HCT116 (cell line): ENCODE measurements around the gene GALNS. TPM values are rescaled to one million over a fixed set of nuclear protein-coding genes. Genes with fewer than 3 reads are reported as not detected.

Source experiments
- ATAC-seq: fragments of 200-7000 bp; cut with Tn5 transposase; 2 replicates; pipeline ENCODE4 v1.9.1; 2020; ENCODE audit warnings: mild to moderate bottlenecking, moderate library complexity
- BruUV-seq: library from RNA; stranded (reverse); fragments of 400-500 nt; replicated peaks from 2 replicates; lab custom pipeline; 2021; lab: Mats Ljungman, UMichigan
- CTCF ChIA-PET: fragments of 300-600 bp; sonication (Branson Sonifier 250); formaldehyde crosslinking; loops from one replicate; lab custom pipeline; 2021; ENCODE audit warnings: antibody characterized with exemption; lab: Charles Lee
- POLR2A ChIA-PET: fragments of 300-600, 350-600 bp; sonication (Branson Sonifier 250); formaldehyde crosslinking; loops from one replicate; lab custom pipeline; 2021; ENCODE audit warnings: antibody characterized with exemption; lab: Charles Lee
- RAD21 ChIA-PET, 2 experiments: fragments of 300-600 bp; sonication (Branson Sonifier 250); formaldehyde crosslinking; loops; one replicate each; lab custom pipeline; 2023; ENCODE audit warnings: low total read pairs in 2 of 2; ENCODE audit not compliant: uncharacterized antibody in 2 of 2, unreplicated experiment in 2 of 2, low non-redundant PET in 1 of 2; lab: Charles Lee
- DNase-seq: peaks from one replicate; pipeline ENCODE4 v3.0.0-alpha.2; 2010; ENCODE audit warnings: low read depth, low spot score
- H2AFZ ChIP-seq: fragments of 200-600 bp; shearing (Covaris generic), sonication (generic); 2 replicates; pipeline ENCODE4 v1.6.1; 2017; ENCODE audit warnings: low read depth, mixed run types, mixed read lengths, antibody characterized with exemption, low read length; ENCODE audit not compliant: poor library complexity, severe bottlenecking
- H3K27ac ChIP-seq: 2 replicates; pipeline ENCODE4 v1.5.1; 2012; ENCODE audit warnings: low read depth, low read length
- H3K27me3 ChIP-seq: fragments of 200-600 bp; sonication (generic); 2 replicates; pipeline ENCODE4 v1.6.1; 2016; ENCODE audit warnings: mixed run types, low read length, mixed read lengths; ENCODE audit not compliant: insufficient read depth
- H3K36me3 ChIP-seq, 2 experiments: fragments of 200-500 bp in 1 of 2; fragments of 200-600 bp in 1 of 2; sonication (Bioruptor generic) in 1 of 2; sonication (generic) in 1 of 2; 2 replicates each; pipeline versions ENCODE4 v1.5.1 to v1.6.1; 2014 to 2016; ENCODE audit warnings: low read length in 2 of 2, inconsistent platforms in 1 of 2, mixed read lengths in 1 of 2, mixed run types in 1 of 2; ENCODE audit not compliant: insufficient read depth in 2 of 2, control insufficient read depth in 1 of 2
- H3K4me1 ChIP-seq, 2 experiments: fragments of 200-600 bp in 1 of 2; sonication (generic) in 1 of 2; 2 replicates each; pipeline versions ENCODE4 v1.5.1 to v1.6.1; 2012 to 2017; ENCODE audit warnings: low read length in 2 of 2, inconsistent platforms in 1 of 2, mild to moderate bottlenecking in 1 of 2, mixed read lengths in 1 of 2, mixed run types in 1 of 2, moderate library complexity in 1 of 2; ENCODE audit not compliant: insufficient read depth in 2 of 2, control insufficient read depth in 1 of 2
- H3K4me2 ChIP-seq: fragments of 200-600 bp; sonication (generic); 2 replicates; pipeline ENCODE4 v1.6.1; 2017; ENCODE audit warnings: mixed run types, low read length, mixed read lengths
- H3K4me3 ChIP-seq, 2 experiments: fragments of 200-600 bp in 1 of 2; sonication (generic) in 1 of 2; replicated peaks in 1 of 2; 2 replicates each; pipeline ENCODE4 v1.5.1; 2011 to 2016; ENCODE audit warnings: low read length in 2 of 2, control low read depth in 1 of 2, low read depth in 1 of 2, mild to moderate bottlenecking in 1 of 2, mixed read lengths in 1 of 2, mixed run types in 1 of 2
- H3K79me2 ChIP-seq: fragments of 200-600 bp; sonication (generic); 2 replicates; pipeline ENCODE4 v1.6.1; 2017; ENCODE audit warnings: mild to moderate bottlenecking, mixed run types, low read length, moderate library complexity, mixed read lengths; ENCODE audit not compliant: insufficient read depth
- H3K9ac ChIP-seq: fragments of 200-600 bp; sonication (generic); 2 replicates; pipeline ENCODE4 v1.6.1; 2016; ENCODE audit warnings: low read length, mixed read lengths
- H3K9me2 ChIP-seq: fragments of 200-600 bp; sonication (generic), shearing (Covaris generic); 2 replicates; pipeline ENCODE4 v1.6.1; 2017; ENCODE audit warnings: mixed run types, mild to moderate bottlenecking, moderate library complexity; ENCODE audit not compliant: insufficient read depth
- H3K9me3 ChIP-seq, 2 experiments: fragments of 200-500 bp in 1 of 2; fragments of 200-600 bp in 1 of 2; sonication (Bioruptor generic) in 1 of 2; sonication (generic) in 1 of 2; 2 replicates each; pipeline ENCODE4 v1.6.1; 2014 to 2017; ENCODE audit warnings: low read length in 2 of 2, mixed read lengths in 2 of 2, inconsistent platforms in 1 of 2, low read depth in 1 of 2, mild to moderate bottlenecking in 1 of 2, mixed run types in 1 of 2, moderate library complexity in 1 of 2; ENCODE audit not compliant: control insufficient read depth in 1 of 2, insufficient read depth in 1 of 2
- H4K20me1 ChIP-seq: fragments of 200-600 bp; sonication (generic), shearing (Covaris generic); 2 replicates; pipeline ENCODE4 v1.6.1; 2017; ENCODE audit warnings: mixed run types, mild to moderate bottlenecking, moderate library complexity; ENCODE audit not compliant: insufficient read depth
- JUND ChIP-seq: IDR thresholded peaks from 2 replicates; pipeline ENCODE4 v1.6.1; 2012
- POLR2AphosphoS5 ChIP-seq: IDR thresholded peaks from 2 replicates; pipeline ENCODE4 v1.6.1; 2011; ENCODE audit warnings: mild to moderate bottlenecking, low read depth, low read length, moderate library complexity
- SP1 ChIP-seq: IDR thresholded peaks from 2 replicates; pipeline ENCODE4 v1.6.1; 2012; ENCODE audit warnings: low read depth
- SRF ChIP-seq: IDR thresholded peaks from 2 replicates; pipeline ENCODE4 v1.6.1; 2012; ENCODE audit warnings: low read depth
- TCF7L2 ChIP-seq: IDR thresholded peaks from 2 replicates; pipeline ENCODE4 v1.7.0; 2011; ENCODE audit warnings: borderline replicate concordance, inconsistent platforms; ENCODE audit not compliant: insufficient read depth, insufficient read length; ENCODE audit errors: extremely low read depth
- YY1 ChIP-seq: IDR thresholded peaks from 2 replicates; pipeline ENCODE4 v1.6.1; 2011; ENCODE audit warnings: low read length, low read depth, moderate library complexity, mild to moderate bottlenecking; ENCODE audit not compliant: insufficient replicate concordance; ENCODE audit errors: extremely low read depth
- ZFX ChIP-seq: fragments of 450-650 bp; IDR thresholded peaks from 2 replicates; pipeline ENCODE4 v1.6.1; 2017
- intact Hi-C: fragments of 100-400 bp; cut with micrococcal nuclease; formaldehyde crosslinking; loops from 2 replicates; pipeline ENCODE4 v1.10.0; 2022
- total RNA-seq: library from RNA; stranded (reverse); gene quantifications from one replicate; pipeline ENCODE4 v1.2.1, GENCODE V29; 2021; ENCODE audit not compliant: unreplicated experiment
- TF ChIP-seq, protein P1 (sequence below): IDR thresholded peaks from 2 replicates; pipeline ENCODE4 v1.6.1; 2011; ENCODE audit warnings: mild to moderate bottlenecking, low read length, moderate library complexity; ENCODE audit not compliant: insufficient replicate concordance; ENCODE audit errors: extremely low read depth

The GALNS gene
- total RNA-seq, 1 experiment from 2014 or later = 44.6 TPM

DNA sequence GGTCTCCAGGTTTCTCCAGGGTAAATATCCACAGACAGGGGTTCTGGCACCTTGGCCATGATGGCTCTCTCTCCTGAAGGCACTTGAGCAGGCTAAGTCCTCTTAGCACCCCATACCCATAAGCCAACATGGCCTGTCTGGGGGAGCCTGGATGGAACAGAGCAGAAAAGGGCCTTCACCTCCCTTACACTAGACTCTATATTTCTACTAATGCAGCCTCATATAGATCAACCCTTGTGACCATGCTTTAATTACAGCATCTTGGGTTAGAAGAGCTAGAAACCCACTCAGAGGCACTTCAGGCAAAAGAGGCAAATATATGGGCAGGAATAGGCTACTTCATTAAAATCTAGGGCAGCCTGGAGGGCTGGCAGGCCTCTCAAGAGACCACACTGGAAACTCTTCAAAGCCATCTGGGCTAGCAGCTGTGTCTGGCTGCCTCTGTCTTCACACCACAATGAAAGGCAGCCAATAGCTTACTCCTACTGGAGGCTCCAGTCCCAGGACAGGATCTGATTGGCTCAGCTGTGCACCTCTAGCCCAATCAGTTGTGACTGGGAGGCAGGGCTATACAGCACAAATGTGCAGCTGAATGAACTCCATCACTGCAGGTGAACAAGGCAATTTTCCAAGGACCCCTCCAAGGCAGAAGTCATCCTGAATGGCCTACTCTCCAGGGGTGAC, 57.8 kb downstream of the GALNS start:
- H3K27ac ChIP-seq = no peak overlapping the region
- no peaks in the 10 kb centered on the region for H3K9me2 ChIP-seq
- H3K4me1 ChIP-seq = peaks cover 10 to 21% of the 10 kb centered on the region in 2 experiments
- ATAC-seq = no peak
- CTCF ChIA-PET = no interaction called here
- peaks cover 5% of the 10 kb centered on the region; the same call in 1 of the 2 replicates for H3K79me2 ChIP-seq
- H3K4me2 ChIP-seq = no peak overlapping the region
- H3K9ac ChIP-seq = no peak overlapping the region
- H2AFZ ChIP-seq = no peak overlapping the region
- no peak for TF ChIP-seq POLR2AphosphoS5
- TF ChIP-seq TCF7L2 = no peak
- no peak for TF ChIP-seq YY1
- TF ChIP-seq JUND = no peak
- no peaks in the 10 kb centered on the region for H3K27me3 ChIP-seq
- POLR2A ChIA-PET = interaction anchor here (1.1 to 1.3 kb wide), 2 partner anchors 11 to 13 kb away, joined by 3 to 4 read pairs; partner anchors contain the start of gene APRT
- no peaks in the 10 kb centered on the region for H4K20me1 ChIP-seq
- no peaks in the 10 kb centered on the region for H3K36me3 ChIP-seq
- H3K4me3 ChIP-seq = no peak overlapping the region
- no peak for DNase-seq
- BruUV-seq = no TSS peak
- RAD21 ChIA-PET = no interaction called here
- intact Hi-C loops = no loop called here
- no peaks in the 10 kb centered on the region for H3K9me3 ChIP-seq

DNA sequence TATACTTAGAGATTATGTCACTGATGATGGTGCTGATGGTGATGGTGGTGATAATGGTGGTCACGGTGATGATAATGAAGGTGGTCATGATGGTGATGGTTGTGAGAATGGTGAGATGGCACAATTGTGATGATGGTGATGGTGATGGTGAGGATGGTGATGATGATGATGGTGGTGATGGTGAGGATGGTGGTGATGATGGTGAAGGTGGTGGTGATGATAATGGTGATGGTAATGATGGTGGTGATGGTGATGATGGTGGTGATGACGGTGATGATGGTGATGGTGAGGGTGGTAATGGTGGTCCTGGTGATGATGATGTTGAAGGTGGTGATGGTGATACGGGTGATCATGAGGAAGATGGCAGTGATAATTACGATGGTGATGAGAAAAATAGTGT, 58.7 kb downstream of the GALNS start:
- DNase-seq = no peak
- BruUV-seq = no TSS peak
- peaks cover 12 to 27% of the 10 kb centered on the region in 2 experiments for H3K4me1 ChIP-seq
- H3K27me3 ChIP-seq = no peaks in the 10 kb centered on the region
- POLR2A ChIA-PET = no interaction called here
- H3K36me3 ChIP-seq = no peaks in the 10 kb centered on the region
- intact Hi-C loops = no loop called here
- H4K20me1 ChIP-seq = no peaks in the 10 kb centered on the region
- TF ChIP-seq SRF (no peak), SP1 (no peak), JUND (no peak), ZFX (no peak)
- TF ChIP-seq, protein P1, sequence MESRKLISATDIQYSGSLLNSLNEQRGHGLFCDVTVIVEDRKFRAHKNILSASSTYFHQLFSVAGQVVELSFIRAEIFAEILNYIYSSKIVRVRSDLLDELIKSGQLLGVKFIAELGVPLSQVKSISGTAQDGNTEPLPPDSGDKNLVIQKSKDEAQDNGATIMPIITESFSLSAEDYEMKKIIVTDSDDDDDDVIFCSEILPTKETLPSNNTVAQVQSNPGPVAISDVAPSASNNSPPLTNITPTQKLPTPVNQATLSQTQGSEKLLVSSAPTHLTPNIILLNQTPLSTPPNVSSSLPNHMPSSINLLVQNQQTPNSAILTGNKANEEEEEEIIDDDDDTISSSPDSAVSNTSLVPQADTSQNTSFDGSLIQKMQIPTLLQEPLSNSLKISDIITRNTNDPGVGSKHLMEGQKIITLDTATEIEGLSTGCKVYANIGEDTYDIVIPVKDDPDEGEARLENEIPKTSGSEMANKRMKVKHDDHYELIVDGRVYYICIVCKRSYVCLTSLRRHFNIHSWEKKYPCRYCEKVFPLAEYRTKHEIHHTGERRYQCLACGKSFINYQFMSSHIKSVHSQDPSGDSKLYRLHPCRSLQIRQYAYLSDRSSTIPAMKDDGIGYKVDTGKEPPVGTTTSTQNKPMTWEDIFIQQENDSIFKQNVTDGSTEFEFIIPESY = no peak
- H3K9me3 ChIP-seq = no peaks in the 10 kb centered on the region
- CTCF ChIA-PET = interaction anchor here (0.8 kb wide), 1 partner anchor 60 kb away, joined by 3 read pairs; no protein-coding TSS in a partner anchor
- H3K4me2 ChIP-seq = no peak overlapping the region
- no peak overlapping the region for H3K4me3 ChIP-seq
- RAD21 ChIA-PET = no interaction called here
- no peak for ATAC-seq
- no peak overlapping the region for H3K9ac ChIP-seq
- no peak overlapping the region for H3K27ac ChIP-seq
- H3K79me2 ChIP-seq = 0 out of 2 replicates have a peak, but pooled peaks cover 3% of the 10 kb centered on the region
- H3K9me2 ChIP-seq = no peaks in the 10 kb centered on the region
- H2AFZ ChIP-seq = no peak overlapping the region
